ENCODE data around the gene COPA.

Gene COPA

DNA sequence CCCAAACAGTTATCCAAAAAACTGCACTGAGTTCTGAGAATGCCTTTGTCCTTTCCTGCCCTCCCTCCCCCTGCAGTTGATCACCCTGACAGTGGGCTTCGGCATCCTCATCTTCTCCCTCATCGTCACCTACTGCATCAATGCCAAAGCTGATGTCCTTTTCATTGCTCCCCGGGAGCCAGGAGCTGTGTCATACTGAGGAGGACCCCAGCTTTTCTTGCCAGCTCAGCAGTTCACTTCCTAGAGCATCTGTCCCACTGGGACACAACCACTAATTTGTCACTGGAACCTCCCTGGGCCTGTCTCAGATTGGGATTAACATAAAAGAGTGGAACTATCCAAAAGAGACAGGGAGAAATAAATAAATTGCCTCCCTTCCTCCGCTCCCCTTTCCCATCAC is 15.0 kb upstream of the COPA start:
- Histone ChIP-seq H3K9me3 (replicated peaks in 1 of 2; ENCODE audit: control insufficient read depth in 2 of 2, insufficient read depth in 1 of 2, low read depth in 1 of 2, low read length in 2 of 2) (no peaks in the 10 kb centered on the region), H2BK12ac (ENCODE audit: low read length) (no peak overlapping the region), H3K36me3 (replicated peaks in 1 of 2; ENCODE audit: control insufficient read depth in 2 of 2, insufficient read depth in 2 of 2, low read length in 2 of 2) (peaks cover 54 to 82% of the 10 kb centered on the region in 2 donors)

DNA sequence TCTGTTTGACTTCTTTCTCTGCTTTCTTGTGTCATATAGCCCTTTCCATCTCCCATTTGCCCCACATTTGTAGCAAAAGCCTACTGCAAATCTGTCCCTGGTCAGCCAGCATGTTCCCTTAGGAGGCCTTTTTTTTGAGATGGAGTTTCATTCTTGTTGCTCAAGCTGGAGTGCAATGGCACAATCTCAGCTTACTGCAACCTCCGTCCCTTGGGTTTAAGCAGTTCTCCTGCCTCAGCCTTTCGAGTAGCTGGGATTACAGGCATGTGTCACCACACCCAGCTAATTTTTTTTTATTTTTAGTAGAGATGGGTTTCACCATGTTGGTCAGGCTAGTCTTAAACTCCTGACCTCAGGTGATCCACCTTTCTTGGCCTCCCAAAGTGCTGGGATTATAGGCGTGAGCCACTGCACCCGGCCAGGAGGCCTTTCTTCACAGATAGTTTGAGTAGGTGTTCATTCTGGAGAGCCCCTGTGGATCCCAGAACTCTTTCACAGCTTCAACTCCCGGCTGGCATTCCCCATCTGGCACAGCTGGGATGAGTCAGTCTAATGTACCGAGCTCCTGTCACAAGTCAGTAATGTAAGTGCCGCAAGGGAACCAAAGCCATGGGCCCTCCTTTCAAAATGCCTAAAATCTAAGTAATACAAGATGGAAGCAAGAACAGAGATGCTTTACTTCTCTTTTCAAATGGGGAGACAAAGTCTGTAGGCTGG is 14.4 kb upstream of the COPA start:
- H4K91ac ChIP-seq (ENCODE audit: low read depth, low read length, poor library complexity): no peak overlapping the region
- no peak overlapping the region for H3K14ac ChIP-seq (ENCODE audit: low read length)
- H2AK5ac ChIP-seq (ENCODE audit: low read depth, low read length): no peak overlapping the region
- H3K4me2 ChIP-seq (ENCODE audit: insufficient read depth, low read length, poor library complexity, severe bottlenecking): no peak overlapping the region
- no peak overlapping the region for H3K23ac ChIP-seq (ENCODE audit: low read depth, low read length, poor library complexity)
- WGBS, 2 donors (ENCODE audit: extremely low coverage in 2 of 2, insufficient read length in 2 of 2, insufficient replicate concordance in 1 of 2): no CpG with 5 or more reads among the region's 7 CpGs
- H3K79me1 ChIP-seq (ENCODE audit: low read depth, low read length): no peaks in the 10 kb centered on the region
- no peak overlapping the region for H2AFZ ChIP-seq (ENCODE audit: low read length)
- no peak overlapping the region for H4K8ac ChIP-seq (ENCODE audit: low read depth, low read length)
- H2BK5ac ChIP-seq (ENCODE audit: low read length): no peak overlapping the region
- H3K4me1 ChIP-seq (ENCODE audit: control insufficient read depth in 2 of 2, insufficient read depth in 1 of 2, low read depth in 1 of 2, low read length in 2 of 2): peaks cover 5 to 6% of the 10 kb centered on the region in 2 donors
- H2BK15ac ChIP-seq (ENCODE audit: low read length): no peak overlapping the region
- no peak overlapping the region for H3K27ac ChIP-seq (replicated peaks; ENCODE audit: low read length)
- H3K27me3 ChIP-seq (ENCODE audit: control insufficient read depth in 3 of 3, insufficient read depth in 3 of 3, low read depth in 1 of 3, low read length in 3 of 3): no peaks in the 10 kb centered on the region
- no peak overlapping the region for H2BK12ac ChIP-seq (ENCODE audit: low read length)
- no peak overlapping the region for H3K4me3 ChIP-seq (ENCODE audit: low read length in 2 of 2)
- H2BK120ac ChIP-seq (ENCODE audit: low read depth, low read length): no peak overlapping the region
- DNase-seq (ENCODE audit: low spot score): no peak
- no peak overlapping the region for H3K4ac ChIP-seq (ENCODE audit: low read length)
- H3K36me3 ChIP-seq (replicated peaks in 1 of 2; ENCODE audit: control insufficient read depth in 2 of 2, insufficient read depth in 2 of 2, low read length in 2 of 2): peaks cover 57 to 88% of the 10 kb centered on the region in 2 donors
- H3K9me3 ChIP-seq (replicated peaks in 1 of 2; ENCODE audit: control insufficient read depth in 2 of 2, insufficient read depth in 1 of 2, low read depth in 1 of 2, low read length in 2 of 2): no peaks in the 10 kb centered on the region
- H3K18ac ChIP-seq (ENCODE audit: low read length): no peak overlapping the region
- H3K9ac ChIP-seq (ENCODE audit: low read depth, low read length, poor library complexity): no peak overlapping the region

More for the DNA sequence above, 15.0 kb upstream of the COPA start:
- Histone ChIP-seq H2BK5ac (ENCODE audit: low read length) (no peak overlapping the region), H3K18ac (ENCODE audit: low read length) (no peak overlapping the region), H2BK15ac (ENCODE audit: low read length) (no peak overlapping the region), H3K23ac (ENCODE audit: low read depth, low read length, poor library complexity) (no peak overlapping the region), H3K4ac (ENCODE audit: low read length) (no peak overlapping the region), H2AK5ac (ENCODE audit: low read depth, low read length) (no peak overlapping the region), H2BK120ac (ENCODE audit: low read depth, low read length) (no peak overlapping the region), H3K4me3 (ENCODE audit: low read length in 2 of 2) (no peak overlapping the region), H4K91ac (ENCODE audit: low read depth, low read length, poor library complexity) (no peak overlapping the region), H4K8ac (ENCODE audit: low read depth, low read length) (no peak overlapping the region), H3K27me3 (ENCODE audit: control insufficient read depth in 3 of 3, insufficient read depth in 3 of 3, low read depth in 1 of 3, low read length in 3 of 3) (no peaks in the 10 kb centered on the region), H3K79me1 (ENCODE audit: low read depth, low read length) (no peaks in the 10 kb centered on the region), H3K14ac (ENCODE audit: low read length) (no peak overlapping the region), H3K4me2 (ENCODE audit: insufficient read depth, low read length, poor library complexity, severe bottlenecking) (no peak overlapping the region), H3K27ac (replicated peaks; ENCODE audit: low read length) (no peak overlapping the region), H3K9ac (ENCODE audit: low read depth, low read length, poor library complexity) (no peak overlapping the region), H3K4me1 (ENCODE audit: control insufficient read depth in 2 of 2, insufficient read depth in 1 of 2, low read depth in 1 of 2, low read length in 2 of 2) (peaks cover 11 to 13% of the 10 kb centered on the region in 2 donors), H2AFZ (ENCODE audit: low read length) (no peak overlapping the region)
- DNase-seq (ENCODE audit: low spot score): no peak
- no CpG with 5 or more reads among the region's 4 CpGs for whole genome bisulfite sequencing, 2 donors (ENCODE audit: extremely low coverage in 2 of 2, insufficient read length in 2 of 2, insufficient replicate concordance in 1 of 2)

DNA sequence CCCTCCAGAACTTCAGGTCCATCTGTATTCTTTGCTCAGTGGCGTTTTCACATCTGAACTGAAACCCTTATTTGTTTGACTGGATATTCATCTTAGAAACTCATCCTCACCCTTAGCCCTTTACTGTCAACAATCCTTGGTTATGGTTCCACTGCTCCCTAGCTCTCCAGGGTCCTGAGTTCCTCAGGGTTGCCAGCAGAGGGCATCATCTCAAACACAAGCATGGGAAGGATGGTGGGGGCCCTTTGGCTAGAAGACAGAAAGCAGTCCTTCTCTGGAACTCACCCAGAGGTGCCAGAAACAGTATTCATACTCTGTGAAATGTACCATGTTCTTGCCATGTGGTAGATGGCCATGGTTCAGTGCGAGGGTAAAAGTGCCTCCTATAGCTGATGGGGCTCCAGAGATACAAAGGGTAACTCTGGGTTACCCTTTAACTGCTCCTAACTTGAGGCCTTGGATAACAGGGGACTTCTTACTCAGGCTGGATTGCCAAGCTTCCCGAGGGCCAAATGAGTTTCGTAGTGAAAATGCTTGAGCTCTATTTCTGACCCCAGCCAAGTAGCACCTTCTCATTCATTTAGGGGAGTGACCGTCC is 11.4 kb upstream of the COPA start:
- WGBS, 2 donors (ENCODE audit: extremely low coverage in 2 of 2, insufficient read length in 2 of 2, insufficient replicate concordance in 1 of 2): no CpG with 5 or more reads among the region's 5 CpGs

DNA sequence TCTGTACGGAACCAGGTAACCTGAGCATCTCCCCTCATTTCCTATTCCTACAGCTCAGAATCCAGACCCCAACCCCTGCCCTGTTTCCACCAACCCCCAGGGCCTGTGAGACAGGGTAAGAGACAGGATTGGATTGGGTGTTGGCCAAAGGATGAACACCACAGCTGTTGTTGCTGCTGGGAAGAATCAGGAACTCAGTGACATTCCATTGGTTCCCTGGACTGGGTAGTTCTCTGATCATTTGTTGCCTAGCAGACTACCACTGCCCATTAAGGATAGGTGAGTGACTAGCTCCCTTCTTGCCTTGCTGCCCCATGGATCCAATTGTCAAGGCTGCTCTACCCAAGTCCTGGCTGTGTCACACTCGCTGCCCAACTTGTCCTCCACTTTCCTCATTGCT is 10.2 kb upstream of the COPA start:
- H3K4me1 ChIP-seq (ENCODE audit: control insufficient read depth in 2 of 2, insufficient read depth in 1 of 2, low read depth in 1 of 2, low read length in 2 of 2): no peaks in the 10 kb centered on the region
- no peak overlapping the region for H2AFZ ChIP-seq (ENCODE audit: low read length)
- no peak overlapping the region for H3K23ac ChIP-seq (ENCODE audit: low read depth, low read length, poor library complexity)
- WGBS, 2 donors (ENCODE audit: extremely low coverage in 2 of 2, insufficient read length in 2 of 2, insufficient replicate concordance in 1 of 2): no CpG with 5 or more reads among the region's 2 CpGs
- no peak overlapping the region for H2BK12ac ChIP-seq (ENCODE audit: low read length)
- no peaks in the 10 kb centered on the region for H3K9me3 ChIP-seq (replicated peaks in 1 of 2; ENCODE audit: control insufficient read depth in 2 of 2, insufficient read depth in 1 of 2, low read depth in 1 of 2, low read length in 2 of 2)
- no peak overlapping the region for H4K91ac ChIP-seq (ENCODE audit: low read depth, low read length, poor library complexity)
- H3K36me3 ChIP-seq (replicated peaks in 1 of 2; ENCODE audit: control insufficient read depth in 2 of 2, insufficient read depth in 2 of 2, low read length in 2 of 2): peaks cover 66 to 98% of the 10 kb centered on the region in 2 donors
- DNase-seq (ENCODE audit: low spot score): no peak
- H2BK5ac ChIP-seq (ENCODE audit: low read length): no peak overlapping the region
- no peak overlapping the region for H2BK120ac ChIP-seq (ENCODE audit: low read depth, low read length)
- H3K18ac ChIP-seq (ENCODE audit: low read length): no peak overlapping the region
- H4K8ac ChIP-seq (ENCODE audit: low read depth, low read length): no peak overlapping the region
- H3K9ac ChIP-seq (ENCODE audit: low read depth, low read length, poor library complexity): no peak overlapping the region
- H2BK15ac ChIP-seq (ENCODE audit: low read length): no peak overlapping the region
- no peaks in the 10 kb centered on the region for H3K79me1 ChIP-seq (ENCODE audit: low read depth, low read length)
- H3K14ac ChIP-seq (ENCODE audit: low read length): no peak overlapping the region
- H3K27me3 ChIP-seq (ENCODE audit: control insufficient read depth in 3 of 3, insufficient read depth in 3 of 3, low read depth in 1 of 3, low read length in 3 of 3): no peaks in the 10 kb centered on the region
- no peak overlapping the region for H3K4ac ChIP-seq (ENCODE audit: low read length)
- H2AK5ac ChIP-seq (ENCODE audit: low read depth, low read length): no peak overlapping the region
- H3K4me2 ChIP-seq (ENCODE audit: insufficient read depth, low read length, poor library complexity, severe bottlenecking): no peak overlapping the region
- H3K27ac ChIP-seq (replicated peaks; ENCODE audit: low read length): no peak overlapping the region
- no peak overlapping the region for H3K4me3 ChIP-seq (ENCODE audit: low read length in 2 of 2)

More for the DNA sequence above, 11.4 kb upstream of the COPA start:
- H2BK5ac ChIP-seq (ENCODE audit: low read length): no peak overlapping the region
- H2BK120ac ChIP-seq (ENCODE audit: low read depth, low read length): no peak overlapping the region
- no peaks in the 10 kb centered on the region for H3K9me3 ChIP-seq (replicated peaks in 1 of 2; ENCODE audit: control insufficient read depth in 2 of 2, insufficient read depth in 1 of 2, low read depth in 1 of 2, low read length in 2 of 2)
- H3K9ac ChIP-seq (ENCODE audit: low read depth, low read length, poor library complexity): no peak overlapping the region
- no peak overlapping the region for H3K14ac ChIP-seq (ENCODE audit: low read length)
- H2AFZ ChIP-seq (ENCODE audit: low read length): no peak overlapping the region
- H3K79me1 ChIP-seq (ENCODE audit: low read depth, low read length): no peaks in the 10 kb centered on the region
- no peak overlapping the region for H3K4ac ChIP-seq (ENCODE audit: low read length)
- no peak overlapping the region for H3K23ac ChIP-seq (ENCODE audit: low read depth, low read length, poor library complexity)
- H3K4me1 ChIP-seq (ENCODE audit: control insufficient read depth in 2 of 2, insufficient read depth in 1 of 2, low read depth in 1 of 2, low read length in 2 of 2): no peaks in the 10 kb centered on the region
- H4K8ac ChIP-seq (ENCODE audit: low read depth, low read length): no peak overlapping the region
- no peak overlapping the region for H2BK12ac ChIP-seq (ENCODE audit: low read length)
- H3K18ac ChIP-seq (ENCODE audit: low read length): no peak overlapping the region
- no peak overlapping the region for H3K4me2 ChIP-seq (ENCODE audit: insufficient read depth, low read length, poor library complexity, severe bottlenecking)
- no peak overlapping the region for H2BK15ac ChIP-seq (ENCODE audit: low read length)
- H3K27me3 ChIP-seq (ENCODE audit: control insufficient read depth in 3 of 3, insufficient read depth in 3 of 3, low read depth in 1 of 3, low read length in 3 of 3): no peaks in the 10 kb centered on the region
- H3K4me3 ChIP-seq (ENCODE audit: low read length in 2 of 2): no peak overlapping the region
- H3K27ac ChIP-seq (replicated peaks; ENCODE audit: low read length): no peak overlapping the region
- no peak for DNase-seq (ENCODE audit: low spot score)
- no peak overlapping the region for H2AK5ac ChIP-seq (ENCODE audit: low read depth, low read length)
- H4K91ac ChIP-seq (ENCODE audit: low read depth, low read length, poor library complexity): no peak overlapping the region
- peaks cover 65 to 97% of the 10 kb centered on the region in 2 donors for H3K36me3 ChIP-seq (replicated peaks in 1 of 2; ENCODE audit: control insufficient read depth in 2 of 2, insufficient read depth in 2 of 2, low read length in 2 of 2)

All from neuronal stem cell (in vitro differentiated cells).